ENCODE data around the gene SPTLC3. TPM values are rescaled to one million over a fixed set of nuclear protein-coding genes. Genes with fewer than 3 reads are reported as not detected.

Gene SPTLC3
- 10 to 100 TPM; 18.9 to 23.2 TPM for total RNA-seq
- polyA plus RNA-seq: 1 to 10 TPM; 3.0 to 4.8 TPM
- long read RNA-seq, donor 1, full-length matches to known transcripts: 1 of 1 reads
- long read RNA-seq, donor 1, partial matches to known transcripts: 0 of 1 reads
- long read RNA-seq, donor 1, other reads (novel, unspliced or antisense): 0 of 1 reads
- long read RNA-seq, donor 2: 0 reads
- long read RNA-seq, donor 3: 0 reads
- long read RNA-seq, donor 4: 0 reads
- long read RNA-seq, donor 5: 0 reads

DNA sequence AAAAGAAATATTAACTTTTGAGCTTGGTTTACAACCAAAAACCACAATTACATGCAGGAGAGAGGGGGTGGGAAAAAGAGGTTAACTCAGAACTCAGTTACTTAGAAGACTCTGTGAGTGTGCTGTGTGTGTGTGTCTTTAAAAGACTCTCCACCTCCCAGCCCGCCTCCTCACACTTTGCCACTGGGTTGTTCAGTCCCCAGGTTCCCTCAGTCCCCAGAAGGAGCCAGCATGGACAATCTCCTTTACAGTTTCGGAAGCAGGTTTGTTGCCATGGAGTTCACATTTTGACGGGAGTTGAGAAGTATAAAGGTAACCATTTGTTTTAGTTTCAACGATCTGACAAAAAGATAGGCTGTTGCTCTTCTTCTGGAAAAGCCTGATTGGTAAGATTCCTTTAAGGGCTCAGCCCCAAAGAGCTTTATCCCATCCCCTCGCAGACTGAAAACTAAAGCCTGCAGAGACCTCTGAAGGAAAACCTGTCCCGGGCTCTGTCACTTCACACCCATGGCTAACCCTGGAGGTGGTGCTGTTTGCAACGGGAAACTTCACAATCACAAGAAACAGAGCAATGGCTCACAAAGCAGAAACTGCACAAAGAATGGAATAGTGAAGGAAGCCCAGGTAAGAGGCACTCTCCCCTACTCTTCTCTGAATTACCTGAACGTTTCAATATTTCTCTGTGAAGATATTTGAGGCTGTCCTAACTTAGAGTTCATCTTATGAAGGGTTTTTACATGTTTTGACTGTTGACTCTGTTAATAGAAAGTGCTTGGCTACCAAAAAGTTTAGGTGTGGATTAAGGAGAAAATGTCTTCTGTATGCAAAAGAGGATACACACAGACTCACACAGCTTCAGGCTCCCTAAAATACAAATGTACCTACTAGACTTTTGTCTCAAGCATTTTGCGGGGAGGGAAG lies at the start of gene SPTLC3:
TSS of gene SPTLC3 (plus strand) at position 212 of the 921 bp plus-strand sequence. CDS start at position 508, 296 bp downstream.
- no peak within 1 kb of the TSS for H3K4me3 ChIP-seq
- TF ChIP-seq CTCF (IDR thresholded peaks at IDR 0.05; ENCODE audit: control extremely low read depth, extremely low read depth): no peak
- DNase-seq (peak; percentile 50 to 73 (median 68)), ATAC-seq (ENCODE audit: insufficient read depth, low FRiP score) (peak; percentile 78)
- H3K4me1 ChIP-seq (ENCODE audit: control insufficient read depth in 5 of 5, insufficient read depth in 5 of 5, low read length in 5 of 5): peaks cover 0 to 11% (median 5%) of the 10 kb centered on the region in 5 donors
- no peaks in the 10 kb centered on the region for H3K9me3 ChIP-seq (ENCODE audit: control insufficient read depth in 4 of 4, insufficient read depth in 3 of 4, low read length in 3 of 4)
- H3K9ac ChIP-seq (ENCODE audit: insufficient read depth in 1 of 2, low read length in 2 of 2): peak within 1 kb of the TSS; percentile 29 to 65
- WGBS, 2 donors: 2 to 3% methylated on average over 9 of the region's 9 CpGs
- no peaks in the 10 kb centered on the region for H3K27me3 ChIP-seq (ENCODE audit: control insufficient read depth in 3 of 3, insufficient read depth in 3 of 3, low read length in 2 of 3)
- H3K36me3 ChIP-seq (ENCODE audit: control insufficient read depth in 4 of 4, insufficient read depth in 4 of 4, low read length in 4 of 4): peaks cover 0 to 3% (median 0%) of the 10 kb centered on the region in 4 donors
- H3K27ac ChIP-seq (ENCODE audit: low read depth in 1 of 2, low read length in 1 of 2): peak within 1 kb of the TSS; percentile 53 to 80

GRCh38 chr20:12961725-12962124 lies 47.0 kb upstream of the SPTLC3 start:
- Histone ChIP-seq H3K4me3 (no peak overlapping the region), H3K9me3 (ENCODE audit: control insufficient read depth in 4 of 4, insufficient read depth in 3 of 4, low read length in 3 of 4) (peaks cover 0 to 1% (median 0%) of the 10 kb centered on the region in 4 donors), H3K27ac (ENCODE audit: low read depth in 1 of 2, low read length in 1 of 2) (no peak overlapping the region), H3K27me3 (ENCODE audit: control insufficient read depth in 3 of 3, insufficient read depth in 3 of 3, low read length in 2 of 3) (peaks cover 0 to 2% (median 0%) of the 10 kb centered on the region in 3 donors), H3K36me3 (ENCODE audit: control insufficient read depth in 4 of 4, insufficient read depth in 4 of 4, low read length in 4 of 4) (no peaks in the 10 kb centered on the region), H3K9ac (ENCODE audit: insufficient read depth in 1 of 2, low read length in 2 of 2) (no peak overlapping the region), H3K4me1 (ENCODE audit: control insufficient read depth in 5 of 5, insufficient read depth in 5 of 5, low read length in 5 of 5) (peaks cover 0 to 3% (median 0%) of the 10 kb centered on the region in 5 donors)
- no peak for TF ChIP-seq CTCF (IDR thresholded peaks at IDR 0.05; ENCODE audit: control extremely low read depth, extremely low read depth)
- ATAC-seq (ENCODE audit: insufficient read depth, low FRiP score): no peak
- 87 to 97% methylated on average over 4 of the region's 4 CpGs for WGBS, 2 donors
- DNase-seq: no peak

DNA sequence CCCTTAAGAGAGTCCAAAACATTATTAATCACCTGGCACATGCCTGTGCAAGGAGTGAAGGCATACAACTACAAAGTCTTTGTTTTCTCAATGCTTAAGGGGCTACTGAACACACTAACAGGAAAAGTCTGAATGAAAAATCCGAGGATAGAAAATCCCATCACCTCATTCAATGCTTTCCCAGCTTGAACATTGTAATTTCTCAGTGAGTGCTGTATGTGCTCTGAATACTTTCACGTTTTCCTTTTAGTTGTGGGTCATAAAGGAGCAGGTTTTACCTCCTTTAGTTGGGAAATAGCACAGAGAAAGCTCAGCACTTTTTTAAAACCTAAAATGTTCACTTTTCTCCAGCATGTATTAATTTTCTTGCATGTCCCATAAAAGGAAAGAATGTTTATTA lies 45.9 kb upstream of the SPTLC3 start:
- DNase-seq: no peak
- H3K36me3 ChIP-seq (ENCODE audit: control insufficient read depth in 4 of 4, insufficient read depth in 4 of 4, low read length in 4 of 4): no peaks in the 10 kb centered on the region
- H3K4me1 ChIP-seq (ENCODE audit: control insufficient read depth in 5 of 5, insufficient read depth in 5 of 5, low read length in 5 of 5): peaks cover 0 to 3% (median 0%) of the 10 kb centered on the region in 5 donors
- H3K27me3 ChIP-seq (ENCODE audit: control insufficient read depth in 3 of 3, insufficient read depth in 3 of 3, low read length in 2 of 3): peaks cover 0 to 2% (median 0%) of the 10 kb centered on the region in 3 donors
- H3K9me3 ChIP-seq (ENCODE audit: control insufficient read depth in 4 of 4, insufficient read depth in 3 of 4, low read length in 3 of 4): peaks cover 0 to 1% (median 0%) of the 10 kb centered on the region in 4 donors
- H3K4me3 ChIP-seq: no peak overlapping the region
- H3K9ac ChIP-seq (ENCODE audit: insufficient read depth in 1 of 2, low read length in 2 of 2): no peak overlapping the region
- no peak overlapping the region for H3K27ac ChIP-seq (ENCODE audit: low read depth in 1 of 2, low read length in 1 of 2)
- TF ChIP-seq CTCF (IDR thresholded peaks at IDR 0.05; ENCODE audit: control extremely low read depth, extremely low read depth): no peak
- ATAC-seq (ENCODE audit: insufficient read depth, low FRiP score): no peak
- 52 to 57% methylated on average over 2 of the region's 2 CpGs for WGBS, 2 donors
